Measurements from ENCODE around the gene DNAAF2.

GRCh38 chr14:49633640-49634546, 1.2 kb downstream of the DNAAF2 start:
- TF ChIP-seq CTCF (IDR thresholded peaks at IDR 0.05; ENCODE audit: low read depth, low read length, poor library complexity, severe bottlenecking), result peak; percentile 80
- no peak for TF ChIP-seq EZH2phosphoT487 (IDR thresholded peaks at IDR 0.05; ENCODE audit: borderline replicate concordance, low read length)
